HG03039 (cell line): ENCODE data around the gene ZNF44.

Experiments
- ATAC-seq: cut with Tn5 transposase; IDR thresholded peaks from one replicate; pipeline ENCODE4 v1.9.1; 2021; ENCODE audit warnings: mild to moderate bottlenecking, moderate library complexity; ENCODE audit not compliant: unreplicated experiment

ZNF44 gene

GRCh38 chr19:12265921-12266704, 28.6 kb downstream of the ZNF44 start:
- no peak for ATAC-seq

GRCh38 chr19:12261554-12261953, 33.1 kb downstream of the ZNF44 start:
- ATAC-seq: no peak

- ATAC-seq: no peak
Measured at GRCh38 chr19:12260861-12261260, 33.8 kb downstream of the ZNF44 start.

GRCh38 chr19:12260236-12260635, 34.4 kb downstream of the ZNF44 start:
- ATAC-seq: no peak

GRCh38 chr19:12255372-12255771, 39.3 kb downstream of the ZNF44 start:
- no peak for ATAC-seq

GRCh38 chr19:12247644-12248222, 47.0 kb downstream of the ZNF44 start:
- ATAC-seq: no peak

GRCh38 chr19:12244370-12244769, 50.3 kb downstream of the ZNF44 start:
- ATAC-seq: no peak

- ATAC-seq: no peak
Measured at GRCh38 chr19:12237143-12237839, 57.4 kb downstream of the ZNF44 start.

GRCh38 chr19:12232961-12233360, 61.7 kb downstream of the ZNF44 start:
- no peak for ATAC-seq

- ATAC-seq: no peak
Measured at GRCh38 chr19:12230751-12231733, 63.6 kb downstream of the ZNF44 start.

GRCh38 chr19:12229990-12230389, 64.7 kb downstream of the ZNF44 start:
- ATAC-seq: no peak

- no peak for ATAC-seq
Measured at GRCh38 chr19:12224676-12225075, 70.0 kb downstream of the ZNF44 start.

- no peak for ATAC-seq
Measured at GRCh38 chr19:12222980-12223630, 71.6 kb downstream of the ZNF44 start.
